ENCODE measurements around the gene CD2.

Gene CD2

DNA sequence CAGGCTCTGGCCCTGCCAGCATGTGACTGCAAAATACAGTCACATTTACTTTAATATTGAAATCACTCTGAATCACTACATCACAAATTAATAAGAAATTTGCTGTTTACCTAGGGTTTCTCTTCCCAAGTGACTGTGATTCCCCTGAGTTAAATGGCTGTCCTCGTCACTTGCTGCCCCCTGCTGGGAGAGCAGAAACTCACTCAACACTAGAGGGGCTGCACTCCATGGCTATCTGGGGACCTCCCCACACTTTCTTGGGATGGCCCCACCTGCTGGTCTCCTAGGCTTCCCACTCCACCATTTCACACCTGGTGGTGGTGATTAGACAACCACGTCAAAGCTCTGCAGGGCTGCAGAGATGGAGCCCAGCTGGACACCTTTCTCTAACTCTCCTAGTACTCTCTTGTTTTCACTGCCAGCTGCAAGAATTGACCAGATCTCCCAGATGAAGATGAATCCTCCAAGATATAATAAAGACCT lies 63.4 kb downstream of the CD2 start:
- Histone ChIP-seq H3K27ac (ENCODE audit: low read depth in 2 of 2, low read length in 2 of 2) (no peak overlapping the region), H3K4me3 (ENCODE audit: low read length in 2 of 2) (no peak overlapping the region), H3K27me3 (ENCODE audit: control insufficient read depth in 2 of 2, insufficient read depth in 2 of 2, low read length in 2 of 2) (no peaks in the 10 kb centered on the region), H3K9ac (ENCODE audit: low read depth in 1 of 2, low read length in 2 of 2) (no peak overlapping the region), H3K4me1 (ENCODE audit: control insufficient read depth in 2 of 2, insufficient read depth in 2 of 2, low read length in 2 of 2) (no peaks in the 10 kb centered on the region), H3K9me3 (ENCODE audit: control insufficient read depth in 2 of 2, low read length in 2 of 2) (no peaks in the 10 kb centered on the region), H3K36me3 (ENCODE audit: control insufficient read depth in 2 of 2, insufficient read depth in 2 of 2, low read length in 2 of 2) (no peaks in the 10 kb centered on the region)
